OCI-LY1 (cell line): ENCODE results near the gene NAV3.

Experiments
- H2AFZ ChIP-seq: fragments of 200-600 bp; sonication (generic), shearing (Covaris generic); 2 replicates; pipeline ENCODE4 v1.6.0; 2014; ENCODE audit warnings: antibody characterized with exemption, mild to moderate bottlenecking, low read length
- H3F3A ChIP-seq: fragments of 200-600 bp; sonication (generic), shearing (Covaris generic); 2 replicates; pipeline ENCODE4 v1.6.0; 2014; ENCODE audit warnings: mild to moderate bottlenecking, antibody characterized with exemption, low read length, moderate library complexity; ENCODE audit not compliant: insufficient read depth
- H3K27ac ChIP-seq: fragments of 200-600 bp; sonication (generic); 2 replicates; pipeline ENCODE4 v1.5.1; 2014; ENCODE audit warnings: low read length, mixed run types, mild to moderate bottlenecking, low read depth; ENCODE audit not compliant: poor library complexity, severe bottlenecking
- H3K27me3 ChIP-seq: fragments of 200-600 bp; sonication (generic); 2 replicates; pipeline ENCODE4 v1.6.0; 2014; ENCODE audit warnings: antibody characterized with exemption, mild to moderate bottlenecking, low read length, moderate library complexity; ENCODE audit not compliant: insufficient read depth
- H3K36me3 ChIP-seq: fragments of 200-600 bp; sonication (generic); 2 replicates; pipeline ENCODE4 v1.6.1; 2014; ENCODE audit warnings: mild to moderate bottlenecking, antibody characterized with exemption, low read length, moderate library complexity, mixed read lengths; ENCODE audit not compliant: insufficient read depth
- H3K4me1 ChIP-seq: fragments of 200-600 bp; sonication (generic); 2 replicates; pipeline ENCODE4 v1.5.1; 2014; ENCODE audit warnings: mild to moderate bottlenecking, low read length, moderate library complexity; ENCODE audit not compliant: insufficient read depth, severe bottlenecking
- H3K4me2 ChIP-seq: fragments of 200-600 bp; sonication (generic), shearing (Covaris generic); 2 replicates; pipeline ENCODE4 v1.6.1; 2014; ENCODE audit warnings: low read length
- H3K4me3 ChIP-seq: fragments of 200-600 bp; sonication (generic); 2 replicates; pipeline ENCODE4 v1.5.1; 2014; ENCODE audit warnings: low read length, low read depth, mild to moderate bottlenecking, mixed read lengths; ENCODE audit not compliant: poor library complexity, severe bottlenecking
- H3K79me2 ChIP-seq: fragments of 200-600 bp; shearing (Covaris generic); 2 replicates; pipeline ENCODE4 v1.6.1; 2016; ENCODE audit warnings: mixed run types, low read length, mixed read lengths; ENCODE audit not compliant: insufficient read depth
- H3K9ac ChIP-seq: fragments of 200-600 bp; sonication (generic), shearing (Covaris generic); 2 replicates; pipeline ENCODE4 v1.6.1; 2014; ENCODE audit warnings: mild to moderate bottlenecking, low read length, mixed read lengths
- H3K9me2 ChIP-seq: fragments of 200-600 bp; sonication (generic), shearing (Covaris generic); 2 replicates; pipeline ENCODE4 v1.6.1; 2014; ENCODE audit warnings: low read depth, mild to moderate bottlenecking, low read length, mixed read lengths
- H3K9me3 ChIP-seq: fragments of 200-600 bp; shearing (Covaris generic); 2 replicates; pipeline ENCODE4 v1.6.1; 2014; ENCODE audit warnings: low read length, mixed read lengths
- H4K20me1 ChIP-seq: fragments of 200-600 bp; sonication (generic), shearing (Covaris generic); 2 replicates; pipeline ENCODE4 v1.6.0; 2016; ENCODE audit warnings: mild to moderate bottlenecking, low read length; ENCODE audit not compliant: insufficient read depth
- EZH2 ChIP-seq: fragments of 200-600 bp; sonication (generic), shearing (Covaris generic); IDR thresholded peaks from 2 replicates; pipeline ENCODE4 v1.8.0; 2017; ENCODE audit warnings: borderline replicate concordance, mixed run types, mild to moderate bottlenecking, antibody characterized with exemption, low read length, moderate library complexity, mixed read lengths
- TF ChIP-seq, protein P1 (sequence below): fragments of 200-600 bp; sonication (generic), shearing (Covaris generic); IDR thresholded peaks from 2 replicates; pipeline ENCODE4 v1.5.1; 2017; ENCODE audit warnings: mild to moderate bottlenecking, antibody characterized with exemption, low read length, moderate library complexity, mixed read lengths

NAV3 gene

GRCh38 chr12:78171061-78171460 lies 340.4 kb downstream of the NAV3 start:
- no peak overlapping the region for H3K4me3 ChIP-seq
- no peaks in the 10 kb centered on the region for H3K4me1 ChIP-seq
- no peaks in the 10 kb centered on the region for H3K9me3 ChIP-seq
- H3K36me3 ChIP-seq, result no peaks in the 10 kb centered on the region
- H3K79me2 ChIP-seq, result no peaks in the 10 kb centered on the region
- no peak overlapping the region for H3K4me2 ChIP-seq
- no peaks in the 10 kb centered on the region for H4K20me1 ChIP-seq
- H3K9ac ChIP-seq, result no peak overlapping the region
- no peak overlapping the region for H3K27ac ChIP-seq
- H3K9me2 ChIP-seq, result no peaks in the 10 kb centered on the region
- TF ChIP-seq, protein P1, sequence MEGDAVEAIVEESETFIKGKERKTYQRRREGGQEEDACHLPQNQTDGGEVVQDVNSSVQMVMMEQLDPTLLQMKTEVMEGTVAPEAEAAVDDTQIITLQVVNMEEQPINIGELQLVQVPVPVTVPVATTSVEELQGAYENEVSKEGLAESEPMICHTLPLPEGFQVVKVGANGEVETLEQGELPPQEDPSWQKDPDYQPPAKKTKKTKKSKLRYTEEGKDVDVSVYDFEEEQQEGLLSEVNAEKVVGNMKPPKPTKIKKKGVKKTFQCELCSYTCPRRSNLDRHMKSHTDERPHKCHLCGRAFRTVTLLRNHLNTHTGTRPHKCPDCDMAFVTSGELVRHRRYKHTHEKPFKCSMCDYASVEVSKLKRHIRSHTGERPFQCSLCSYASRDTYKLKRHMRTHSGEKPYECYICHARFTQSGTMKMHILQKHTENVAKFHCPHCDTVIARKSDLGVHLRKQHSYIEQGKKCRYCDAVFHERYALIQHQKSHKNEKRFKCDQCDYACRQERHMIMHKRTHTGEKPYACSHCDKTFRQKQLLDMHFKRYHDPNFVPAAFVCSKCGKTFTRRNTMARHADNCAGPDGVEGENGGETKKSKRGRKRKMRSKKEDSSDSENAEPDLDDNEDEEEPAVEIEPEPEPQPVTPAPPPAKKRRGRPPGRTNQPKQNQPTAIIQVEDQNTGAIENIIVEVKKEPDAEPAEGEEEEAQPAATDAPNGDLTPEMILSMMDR, result no peak
- no peak for TF ChIP-seq EZH2
- H3K27me3 ChIP-seq, result no peaks in the 10 kb centered on the region
- no peaks in the 10 kb centered on the region for H3F3A ChIP-seq
- H2AFZ ChIP-seq, result no peak overlapping the region

- Histone ChIP-seq H3K27me3 (no peaks in the 10 kb centered on the region), H3K9ac (no peak overlapping the region), H3F3A (no peaks in the 10 kb centered on the region), H3K9me3 (no peaks in the 10 kb centered on the region), H3K9me2 (no peaks in the 10 kb centered on the region), H3K4me1 (no peaks in the 10 kb centered on the region), H3K4me3 (no peak overlapping the region), H3K27ac (no peak overlapping the region), H4K20me1 (no peaks in the 10 kb centered on the region), H3K79me2 (no peaks in the 10 kb centered on the region), H2AFZ (no peak overlapping the region), H3K36me3 (no peaks in the 10 kb centered on the region), H3K4me2 (no peak overlapping the region)
- TF ChIP-seq EZH2, result no peak
- TF ChIP-seq, protein P1, result no peak
Observed at GRCh38 chr12:78176643-78177042, 345.9 kb downstream of the NAV3 start.

GRCh38 chr12:78177298-78177697 lies 346.6 kb downstream of the NAV3 start:
- H3K9ac ChIP-seq, result no peak overlapping the region
- H3K36me3 ChIP-seq, result no peaks in the 10 kb centered on the region
- no peak for TF ChIP-seq EZH2
- TF ChIP-seq, protein P1, result no peak
- H3K4me1 ChIP-seq, result no peaks in the 10 kb centered on the region
- H2AFZ ChIP-seq, result no peak overlapping the region
- H3K4me2 ChIP-seq, result no peak overlapping the region
- no peaks in the 10 kb centered on the region for H3K9me2 ChIP-seq
- no peaks in the 10 kb centered on the region for H3K27me3 ChIP-seq
- no peaks in the 10 kb centered on the region for H4K20me1 ChIP-seq
- H3K4me3 ChIP-seq, result no peak overlapping the region
- H3F3A ChIP-seq, result no peaks in the 10 kb centered on the region
- no peaks in the 10 kb centered on the region for H3K79me2 ChIP-seq
- H3K27ac ChIP-seq, result no peak overlapping the region
- H3K9me3 ChIP-seq, result no peaks in the 10 kb centered on the region
